CD4-positive, CD25-positive, alpha-beta regulatory T cell (primary cell): ENCODE measurements around the gene RNF223. TPM values are rescaled to one million over a fixed set of nuclear protein-coding genes. Genes with fewer than 3 reads are reported as not detected.

Experiments
- polyA plus RNA-seq, 4 donors: library from polyadenylated mRNA; unstranded; fragments of 300-500 nt; fragmentation: Illumina TruSeq; gene quantifications; one replicate each; pipeline ENCODE4 v1.2.3, GENCODE V29; 2021
- total RNA-seq: library from RNA; stranded (reverse); gene quantifications from one replicate; pipeline ENCODE4 v1.2.3, GENCODE V29; 2022

RNF223 gene
- total and polyA plus RNA-seq, 5 donors from 2014 or later: not detected

Other genes starting within 250 kb of the RNF223 start
- not detected for gene SAMD11, start 150.4 kb downstream of the RNF223 start, total RNA-seq
- gene SAMD11, start 150.4 kb downstream of the RNF223 start, polyA plus RNA-seq: under 1 TPM in 2 of 4 donors, not detected in 2; 0.14 to 0.31 TPM
- 54.0 TPM for gene NOC2L, start 115.0 kb downstream of the RNF223 start, total RNA-seq
- gene NOC2L, start 115.0 kb downstream of the RNF223 start, polyA plus RNA-seq: 10 to 100 TPM; 36.8 to 56.6 (median 53.5) TPM
- gene KLHL17, start 113.7 kb downstream of the RNF223 start, total RNA-seq: 28.4 TPM
- 1 to 10 TPM; 1.5 to 1.6 (median 1.6) TPM for gene KLHL17, start 113.7 kb downstream of the RNF223 start, polyA plus RNA-seq
- 2.5 TPM for gene PLEKHN1, start 107.8 kb downstream of the RNF223 start, total RNA-seq
- under 1 TPM in 2 of 4 donors, not detected in 2; 0.39 to 0.61 TPM for gene PLEKHN1, start 107.8 kb downstream of the RNF223 start, polyA plus RNA-seq
- not detected for gene PERM1, start 92.2 kb downstream of the RNF223 start, total RNA-seq
- not detected for gene PERM1, start 92.2 kb downstream of the RNF223 start, polyA plus RNA-seq
- gene HES4, start 74.2 kb downstream of the RNF223 start, total RNA-seq: 25.9 TPM
- 1 to 10 TPM in 2 of 4 donors, under 1 TPM in 1, not detected in 1; 0.21 to 1.3 (median 1.1) TPM for gene HES4, start 74.2 kb downstream of the RNF223 start, polyA plus RNA-seq
- 76.7 TPM for gene ISG15, start 60.8 kb downstream of the RNF223 start, total RNA-seq
- gene ISG15, start 60.8 kb downstream of the RNF223 start, polyA plus RNA-seq: 100 to 1,000 TPM; 174 to 489 (median 295) TPM
- gene AGRN, start 54.2 kb downstream of the RNF223 start, total RNA-seq: 4.2 TPM
- under 1 TPM in 3 of 4 donors, not detected in 1; 0.06 to 0.38 (median 0.21) TPM for gene AGRN, start 54.2 kb downstream of the RNF223 start, polyA plus RNA-seq
- gene C1orf159, start 41.8 kb upstream of the RNF223 start, total RNA-seq: 20.0 TPM
- 1 to 10 TPM; 3.0 to 6.3 (median 4.7) TPM for gene C1orf159, start 41.8 kb upstream of the RNF223 start, polyA plus RNA-seq
- not detected for gene TTLL10, start 99.6 kb upstream of the RNF223 start, total RNA-seq
- not detected for gene TTLL10, start 99.6 kb upstream of the RNF223 start, polyA plus RNA-seq
- 47.8 TPM for gene TNFRSF18, start 132.3 kb upstream of the RNF223 start, total RNA-seq
- gene TNFRSF18, start 132.3 kb upstream of the RNF223 start, polyA plus RNA-seq: 10 to 100 TPM; 17.4 to 54.5 (median 25.2) TPM
- 65.8 TPM for gene TNFRSF4, start 139.8 kb upstream of the RNF223 start, total RNA-seq
- 10 to 100 TPM; 19.0 to 50.2 (median 32.2) TPM for gene TNFRSF4, start 139.8 kb upstream of the RNF223 start, polyA plus RNA-seq
- 165 TPM for gene SDF4, start 157.7 kb upstream of the RNF223 start, total RNA-seq
- 100 to 1,000 TPM in 2 of 4 donors, 10 to 100 TPM in 2; 70.3 to 113 (median 91.6) TPM for gene SDF4, start 157.7 kb upstream of the RNF223 start, polyA plus RNA-seq
- gene B3GALT6, start 157.9 kb upstream of the RNF223 start, total RNA-seq: 10.0 TPM
- gene B3GALT6, start 157.9 kb upstream of the RNF223 start, polyA plus RNA-seq: 10 to 100 TPM in 1 of 4 donors, 1 to 10 TPM in 3; 4.0 to 11.5 (median 7.3) TPM
- 6.2 TPM for gene C1QTNF12, start 172.4 kb upstream of the RNF223 start, total RNA-seq
- under 1 TPM in 1 of 4 donors, not detected in 3; 0.39 TPM for gene C1QTNF12, start 172.4 kb upstream of the RNF223 start, polyA plus RNA-seq
- 56.4 TPM for gene UBE2J2, start 199.5 kb upstream of the RNF223 start, total RNA-seq
- gene UBE2J2, start 199.5 kb upstream of the RNF223 start, polyA plus RNA-seq: 10 to 100 TPM; 72.9 to 97.5 (median 85.4) TPM
- gene SCNN1D, start 206.1 kb upstream of the RNF223 start, total RNA-seq: 4.0 TPM
- gene SCNN1D, start 206.1 kb upstream of the RNF223 start, polyA plus RNA-seq: not detected
- gene ACAP3, start 233.6 kb upstream of the RNF223 start, total RNA-seq: 75.5 TPM
- gene ACAP3, start 233.6 kb upstream of the RNF223 start, polyA plus RNA-seq: 1 to 10 TPM; 2.7 to 9.0 (median 4.1) TPM
- gene PUSL1, start 234.3 kb upstream of the RNF223 start, total RNA-seq: 18.3 TPM
- gene PUSL1, start 234.3 kb upstream of the RNF223 start, polyA plus RNA-seq: 10 to 100 TPM; 17.7 to 21.0 (median 19.1) TPM